ENCODE measurements around the gene CDH4.
"Not testable (repeated sequence)": the region's sequence is repeated elsewhere in the genome, so short reads cannot be mapped to it uniquely, and the experiment has no call there.

The CDH4 gene

GRCh38 chr20:61459705-61460104, 207.6 kb downstream of the CDH4 start:
- DNase-seq (ENCODE audit: low spot score), result no peak

DNA sequence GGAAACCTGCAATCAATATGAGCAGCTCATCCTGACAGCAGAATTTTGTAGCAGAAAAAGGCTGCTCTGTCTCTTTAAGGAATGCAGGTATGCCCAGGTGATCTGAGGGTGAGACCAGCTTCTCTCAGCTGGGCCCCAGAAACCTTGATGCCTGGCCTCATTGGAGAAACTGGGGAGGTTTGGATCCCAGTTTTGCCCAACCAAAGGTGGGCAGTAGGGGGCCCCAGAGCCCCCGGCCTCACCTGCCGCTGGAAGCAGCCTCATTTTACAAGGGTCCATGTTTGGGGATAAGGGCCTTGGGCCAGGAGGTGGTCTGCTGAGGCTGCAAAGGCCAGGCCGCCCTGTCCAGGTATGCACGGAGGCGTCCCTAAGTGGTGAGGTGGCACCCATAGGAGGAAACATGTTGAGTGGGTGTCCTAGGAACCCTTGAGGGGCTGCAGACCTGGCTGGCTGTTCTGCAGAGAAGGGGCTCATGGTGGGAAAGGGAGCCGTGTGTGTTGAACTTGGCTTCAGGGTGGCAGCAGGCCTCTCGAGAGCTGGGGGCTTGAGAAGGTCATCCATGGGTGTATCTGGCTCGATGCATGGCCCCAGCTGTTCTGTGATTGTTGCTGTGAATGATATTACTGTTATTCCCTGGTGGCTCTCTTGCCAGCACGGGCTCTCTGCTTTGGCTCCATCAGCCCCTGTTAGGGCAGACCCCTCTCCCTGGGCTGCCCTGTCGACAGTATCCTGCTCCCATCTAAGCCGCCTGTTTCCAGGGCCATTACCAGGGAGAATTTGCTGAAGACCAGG, 208.4 kb downstream of the CDH4 start:
- no peak for DNase-seq (ENCODE audit: low spot score)

- no peak for DNase-seq (ENCODE audit: low spot score)
These were observed 209.4 kb downstream of the CDH4 start for GRCh38 chr20:61461461-61461860.

GRCh38 chr20:61464307-61465303, 212.5 kb downstream of the CDH4 start:
- DNase-seq (ENCODE audit: low spot score), result no peak

- no peak for DNase-seq (ENCODE audit: low spot score)
These were observed 223.7 kb downstream of the CDH4 start for GRCh38 chr20:61475729-61476128.

DNA sequence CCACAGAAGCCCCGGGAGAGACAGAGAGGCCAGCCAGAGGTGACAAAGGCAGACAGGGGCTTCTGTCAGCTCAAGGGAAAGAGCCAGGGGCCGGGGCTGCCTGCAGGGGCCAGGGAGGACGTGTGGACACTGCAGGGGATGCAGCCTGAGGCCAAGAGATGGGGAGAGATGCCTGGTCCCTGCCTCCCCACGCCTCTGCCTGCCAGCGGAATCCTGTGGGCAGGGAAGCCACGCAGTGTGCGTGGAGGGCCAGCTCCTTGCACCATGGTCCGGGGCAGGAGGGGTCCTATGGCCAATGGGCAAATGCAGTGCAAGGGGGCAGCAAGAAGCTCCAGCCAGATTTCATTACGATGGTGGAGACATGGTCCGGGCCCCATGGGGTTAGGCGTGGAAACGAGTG, 224.9 kb downstream of the CDH4 start:
- DNase-seq (ENCODE audit: low spot score), result no peak

GRCh38 chr20:61477451-61477861, 225.4 kb downstream of the CDH4 start:
- no peak for DNase-seq (ENCODE audit: low spot score)

DNA sequence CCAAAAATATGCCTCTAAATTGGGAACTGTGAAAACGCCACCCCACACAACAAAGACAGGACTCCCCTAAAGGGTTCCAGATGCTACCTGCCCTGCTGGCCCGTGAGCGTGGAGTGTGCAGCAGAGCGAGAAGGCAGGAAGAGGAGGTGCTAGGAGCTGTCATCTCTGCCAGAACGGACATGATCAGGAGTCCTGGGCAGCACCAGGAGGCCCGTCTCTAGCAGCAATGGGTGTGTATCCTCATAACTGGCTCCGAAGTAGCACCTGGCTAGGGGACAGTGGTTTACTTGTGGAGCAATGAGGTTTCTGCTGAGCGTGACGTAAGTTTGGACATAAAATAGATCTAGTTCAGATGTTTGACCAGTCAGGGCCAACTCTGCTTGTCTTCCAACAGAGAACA, 226.0 kb downstream of the CDH4 start:
- no peak for DNase-seq (ENCODE audit: low spot score)

- DNase-seq (ENCODE audit: low spot score), result no peak
These were observed 226.7 kb downstream of the CDH4 start for GRCh38 chr20:61478611-61479305.

DNA sequence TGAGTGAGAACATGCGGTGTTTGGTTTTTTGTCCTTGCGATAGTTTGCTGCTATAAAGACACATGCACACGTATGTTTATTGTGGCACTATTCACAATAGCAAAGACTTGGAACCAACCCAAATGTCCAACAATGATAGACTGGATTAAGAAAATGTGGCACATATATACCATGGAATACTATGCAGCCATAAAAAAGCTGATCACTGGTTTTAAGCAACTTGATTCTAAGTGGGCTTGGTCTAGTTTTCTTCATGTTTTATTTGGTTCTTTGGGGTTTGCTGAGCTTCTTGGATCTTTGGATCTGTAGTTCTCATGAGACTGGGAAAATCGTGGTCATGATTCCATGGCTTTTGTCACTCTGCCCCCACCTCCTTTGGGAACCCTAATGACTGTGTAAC, 227.4 kb downstream of the CDH4 start:
- not testable (repeated sequence) for DNase-seq (ENCODE audit: low spot score)

DNA sequence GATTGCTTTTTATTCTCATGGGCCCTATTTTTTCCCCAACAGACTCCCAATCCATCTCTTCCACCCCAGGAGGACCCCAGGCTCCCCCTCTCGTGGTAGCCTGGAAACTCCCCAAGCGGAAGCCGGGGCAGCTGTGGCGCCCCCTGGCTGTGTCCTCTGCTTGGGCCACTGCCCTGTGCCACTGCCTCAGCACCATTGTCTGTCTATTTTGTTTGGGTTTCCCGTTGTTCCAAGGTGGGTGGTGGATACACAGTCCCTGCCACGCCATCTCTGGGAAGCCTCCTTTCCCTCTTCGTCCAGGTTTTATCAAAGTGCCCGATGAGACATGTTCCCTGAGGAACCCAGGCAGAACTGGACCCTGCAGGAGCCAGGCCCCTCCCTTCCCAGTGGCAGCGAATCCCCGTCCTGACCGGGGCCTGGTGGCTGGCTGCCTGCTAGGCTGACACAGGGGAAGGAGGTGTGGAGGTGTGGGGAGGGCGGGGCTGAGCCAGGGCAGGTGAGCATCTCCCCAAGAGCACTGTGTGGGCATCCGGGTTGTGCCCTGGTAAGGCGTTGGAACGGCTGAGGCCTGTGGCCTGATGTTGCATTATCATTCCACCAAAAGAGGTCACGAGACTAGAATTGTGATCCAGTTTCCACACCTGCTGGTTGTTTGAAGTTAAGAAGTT, 228.2 kb downstream of the CDH4 start:
- DNase-seq (ENCODE audit: low spot score), result no peak

DNA sequence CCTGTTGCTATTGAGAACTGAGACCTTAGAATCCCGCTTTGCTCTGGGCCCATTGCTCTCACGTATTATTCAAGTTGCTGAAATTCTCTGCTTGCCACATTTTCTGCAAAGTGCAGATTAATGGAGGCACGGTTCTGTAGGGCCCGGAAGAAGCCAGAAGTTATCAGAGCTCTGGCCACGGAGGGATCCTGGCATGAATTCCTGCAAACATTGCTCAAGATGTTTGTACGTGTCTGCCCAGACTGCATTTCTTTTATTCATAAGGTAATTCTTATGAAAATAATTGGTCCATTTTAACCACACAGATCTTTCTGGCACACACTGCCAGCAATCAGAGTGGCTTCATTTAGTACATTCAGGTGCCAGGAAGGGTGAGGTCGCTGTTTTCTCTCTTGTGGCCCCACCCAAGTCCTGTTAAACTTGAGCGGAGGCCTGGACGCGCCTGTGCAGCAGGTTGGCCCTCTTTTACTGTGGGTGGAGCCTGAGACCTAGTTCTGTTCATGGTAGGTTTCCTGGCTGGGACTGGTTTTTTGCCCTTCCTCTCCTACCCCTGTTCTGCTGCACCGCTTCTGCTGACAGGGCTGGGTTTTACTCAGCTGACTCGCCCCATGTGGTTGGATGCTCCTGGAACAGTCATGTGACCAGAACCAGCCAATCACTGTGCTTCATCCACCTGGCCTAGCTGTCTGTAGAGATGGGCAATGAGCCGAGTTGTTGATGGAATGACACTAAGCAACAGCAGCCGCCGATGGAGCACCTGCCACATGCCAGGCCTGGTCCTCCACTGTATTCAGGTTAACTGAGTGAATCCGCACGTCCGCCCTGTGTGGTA, 230.2 kb downstream of the CDH4 start:
- peak; percentile 32 for DNase-seq (ENCODE audit: low spot score)

GRCh38 chr20:61482901-61483300, 230.8 kb downstream of the CDH4 start:
- DNase-seq (ENCODE audit: low spot score), result no peak

DNA sequence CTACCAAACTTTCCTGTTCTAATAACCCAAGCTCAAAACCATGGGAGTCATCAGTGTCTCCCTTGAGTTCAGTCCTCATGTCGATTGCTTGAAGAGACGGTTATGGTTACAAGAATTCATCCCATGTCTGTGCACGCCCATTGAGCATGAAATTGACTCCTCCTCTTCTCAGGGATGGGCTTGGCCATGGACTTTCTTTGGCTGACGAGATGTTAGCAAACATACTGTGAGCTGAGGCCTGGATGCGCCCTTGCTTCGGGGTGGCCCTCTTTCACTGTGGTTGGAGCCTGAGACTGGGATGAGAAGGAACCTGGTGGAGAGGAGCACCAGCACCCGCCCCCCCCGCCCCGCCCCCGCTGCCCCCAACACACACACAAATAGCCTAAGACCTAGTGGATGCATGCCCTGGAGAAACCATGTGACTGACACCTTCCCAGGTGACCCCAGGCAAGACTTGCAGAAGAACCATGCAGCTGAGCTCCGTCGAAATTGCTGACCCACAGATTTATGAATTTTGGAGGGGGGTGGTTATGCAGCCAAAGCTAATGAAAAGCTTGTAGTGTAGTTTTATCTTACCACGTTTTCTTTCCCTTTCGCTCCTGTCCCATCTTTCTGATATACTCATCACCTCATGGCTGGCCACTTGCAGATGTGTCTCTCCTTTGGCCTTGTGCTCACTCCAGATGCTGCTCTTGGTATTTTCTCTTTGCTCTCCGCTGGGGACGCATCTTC, 231.4 kb downstream of the CDH4 start:
- DNase-seq (ENCODE audit: low spot score), result no peak

DNA sequence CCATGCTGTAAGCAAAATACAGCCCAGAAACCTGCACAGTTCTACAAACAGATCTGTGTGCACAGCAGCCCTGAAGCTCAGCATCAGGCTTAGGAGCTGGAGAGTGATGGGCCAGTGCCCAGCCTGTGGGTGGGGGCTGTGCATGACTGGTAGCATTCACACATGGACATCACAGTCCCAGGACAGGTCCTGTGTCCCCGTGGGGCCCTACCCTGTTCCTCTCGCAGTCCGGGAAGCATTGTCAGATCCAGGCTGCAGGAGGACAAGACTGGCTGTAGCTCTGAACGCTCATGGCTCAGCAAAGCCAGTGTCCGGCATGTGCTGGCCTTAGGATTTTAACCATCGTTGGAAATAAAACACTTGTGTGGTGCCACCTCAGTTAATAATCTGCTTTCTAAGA, 234.1 kb downstream of the CDH4 start:
- DNase-seq (ENCODE audit: low spot score), result no peak

GRCh38 chr20:61487346-61487996, 235.4 kb downstream of the CDH4 start:
- DNase-seq (ENCODE audit: low spot score), result no peak

DNA sequence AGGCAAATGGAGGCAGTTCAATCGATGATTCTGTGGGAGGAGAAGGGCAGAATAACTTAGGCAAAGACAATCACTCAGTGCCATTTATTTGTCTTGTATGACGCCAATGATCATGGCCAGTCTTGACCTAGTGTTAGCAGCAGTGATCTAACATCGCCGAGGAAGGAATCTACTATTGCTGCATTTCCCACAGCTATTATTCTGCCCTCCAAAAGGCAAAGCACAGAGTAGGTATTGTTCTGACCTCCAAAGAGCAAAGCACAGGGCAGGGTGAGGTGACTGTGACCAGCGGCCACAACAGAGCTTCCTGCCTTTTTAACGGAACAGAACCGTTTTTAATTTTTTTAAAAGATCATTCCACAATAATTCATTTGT, 235.9 kb downstream of the CDH4 start:
- no peak for DNase-seq (ENCODE audit: low spot score)

DNA sequence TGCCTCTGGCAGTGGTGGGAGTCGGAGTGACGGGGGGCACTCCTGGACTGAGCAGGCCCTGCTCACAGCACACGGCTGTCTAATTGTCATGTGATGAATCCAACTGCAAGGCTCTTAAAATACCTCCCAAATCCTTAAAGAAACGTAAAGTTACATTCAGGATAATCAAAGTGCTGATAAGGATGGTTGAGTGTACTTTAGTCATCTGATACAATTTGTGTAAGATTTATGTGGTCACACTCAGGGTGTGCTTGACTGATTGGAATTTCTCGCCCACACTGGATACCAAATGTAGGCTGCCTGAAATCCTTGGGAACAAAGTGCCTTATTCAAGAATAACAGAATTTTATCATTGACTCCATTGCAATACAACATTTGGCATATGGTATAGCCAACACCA, 238.7 kb downstream of the CDH4 start:
- no peak for DNase-seq (ENCODE audit: low spot score)

- no peak for DNase-seq (ENCODE audit: low spot score)
These were observed 240.0 kb downstream of the CDH4 start for GRCh38 chr20:61492065-61492464.

- no peak for DNase-seq (ENCODE audit: low spot score)
These were observed 241.8 kb downstream of the CDH4 start for GRCh38 chr20:61493798-61494305.
